A549 (cell line): ENCODE results near the gene CALML4. TPM values are rescaled to one million over a fixed set of nuclear protein-coding genes. Genes with fewer than 3 reads are reported as not detected.

Experiments used
- ATAC-seq, 2 experiments: fragments of 200-7000 bp in 1 of 2; fragments of >200 bp in 1 of 2; cut with Nextera tagmentation in 1 of 2; cut with Tn5 transposase in 1 of 2; 3 replicates each; pipeline versions ENCODE4 v1.8.0 to v1.9.1; 2018 to 2020; ENCODE audit warnings: mild to moderate bottlenecking in 1 of 2, moderate library complexity in 1 of 2
- CTCF ChIA-PET: fragments of 300-600 bp; sonication (Branson Sonifier 250); formaldehyde crosslinking; extraction: SDS; loops from one replicate; lab custom pipeline; 2021; ENCODE audit warnings: antibody characterized with exemption, inconsistent platforms; lab: Yijun Ruan, JAX
- POLR2A ChIA-PET: fragments of 350-600 bp; formaldehyde crosslinking; extraction: SDS; loops from one replicate; lab custom pipeline; 2021; ENCODE audit warnings: antibody characterized with exemption, inconsistent platforms; lab: Yijun Ruan, JAX
- DNase-seq, 2 experiments: peaks; one replicate each; pipeline versions ENCODE4 v3.0.0 to v3.0.0-alpha.2; 2011 to 2016; ENCODE audit warnings: low read depth in 1 of 2, low spot score in 1 of 2
- FAIRE-seq: peaks from 2 replicates; lab custom pipeline; 2011; peaks lifted over from hg19 to GRCh38; lab: Jason Lieb, UNC
- H3K27ac ChIP-seq, 2 experiments: fragments of >200 bp; sonication (Bioruptor Twin); formaldehyde crosslinking; 3 replicates each; pipeline ENCODE4 v1.5.1; 2016 to 2017
- H3K4me1 ChIP-seq: fragments of >200 bp; sonication (Bioruptor Twin); formaldehyde crosslinking; 3 replicates; pipeline ENCODE4 v1.6.1; 2016
- H3K4me2 ChIP-seq: fragments of >200 bp; sonication (Bioruptor Twin); formaldehyde crosslinking; 3 replicates; pipeline ENCODE4 v1.6.1; 2016
- H3K4me3 ChIP-seq: fragments of >200 bp; sonication (Bioruptor Twin); formaldehyde crosslinking; 3 replicates; pipeline ENCODE4 v1.5.1; 2016
- H3K9me3 ChIP-seq: fragments of >200 bp; sonication (Bioruptor Twin); formaldehyde crosslinking; 3 replicates; pipeline ENCODE4 v1.6.1; 2016
- CHD4 ChIP-seq: fragments of 200-600 bp; sonication (generic); IDR thresholded peaks from 2 replicates; pipeline ENCODE4 v1.6.1; 2016; ENCODE audit warnings: antibody characterized with exemption, mild to moderate bottlenecking, borderline replicate concordance
- EHF ChIP-seq: fragments of 250-450 bp; sonication (Bioruptor Pico); IDR thresholded peaks from 2 replicates; pipeline ENCODE4 v1.5.0; 2020; ENCODE audit warnings: mild to moderate bottlenecking
- FOXS1 ChIP-seq: fragments of 250-450 bp; sonication (Bioruptor Pico); IDR thresholded peaks from 2 replicates; pipeline ENCODE4 v1.5.0; 2020; ENCODE audit warnings: mild to moderate bottlenecking, moderate library complexity
- MAFK ChIP-seq: fragments of 450-650 bp; IDR thresholded peaks from 2 replicates; pipeline ENCODE4 v1.6.1; 2014; ENCODE audit not compliant: partially characterized antibody
- RNF2 ChIP-seq: fragments of 200-600 bp; sonication (generic); IDR thresholded peaks from 2 replicates; pipeline ENCODE4 v1.6.1; 2016; ENCODE audit warnings: low read depth, mild to moderate bottlenecking, antibody characterized with exemption, moderate library complexity, borderline replicate concordance
- ZFP36 ChIP-seq: fragments of 450-650 bp; IDR thresholded peaks from 2 replicates; pipeline ENCODE4 v1.6.1; 2014; ENCODE audit warnings: borderline replicate concordance; ENCODE audit not compliant: partially characterized antibody
- WGBS: methylation state at CpG from one replicate; pipeline ENCODE4 v1.1.6; 2017; ENCODE audit errors: missing lambda C conversion rate; 5-methylcytosine and 5-hydroxymethylcytosine counted together
- polyA plus RNA-seq, 4 experiments: library from polyadenylated mRNA; depleted of rRNA in 3 of 4; stranded (reverse); fragments of >200 nt; fragmentation: RNase III in 1 of 4; extraction: RNeasy Plus Mini Kit Qiagen cat#74134 plus additional on column Dnase treatment in 1 of 4; gene quantifications; 2 replicates in 3 of 4; 3 replicates in 1 of 4; pipeline ENCODE4 v1.2.3, GENCODE V29; 2011 to 2017
- TF ChIP-seq, protein P1 (sequence below): fragments of >200 bp; sonication (Bioruptor Twin); formaldehyde crosslinking; IDR thresholded peaks from 3 replicates; pipeline ENCODE4 v1.6.1; 2016
- TF ChIP-seq, protein P2 (sequence below): fragments of 450-650 bp; IDR thresholded peaks from 2 replicates; pipeline ENCODE4 v1.6.1; 2014; ENCODE audit warnings: antibody characterized with exemption
- TF ChIP-seq, protein P3 (sequence below): IDR thresholded peaks from 2 replicates; pipeline ENCODE4 v1.6.1; 2012
- TF ChIP-seq, protein P4 (sequence below): fragments of 200-600 bp; sonication (generic); IDR thresholded peaks from 2 replicates; pipeline ENCODE4 v1.6.1; 2016; ENCODE audit warnings: antibody characterized with exemption, mild to moderate bottlenecking, moderate library complexity

The CALML4 gene
- polyA plus RNA-seq, 2 of the 4 experiments (the other 2 are of a cell fraction) = 12.1 to 18.2 TPM

DNA sequence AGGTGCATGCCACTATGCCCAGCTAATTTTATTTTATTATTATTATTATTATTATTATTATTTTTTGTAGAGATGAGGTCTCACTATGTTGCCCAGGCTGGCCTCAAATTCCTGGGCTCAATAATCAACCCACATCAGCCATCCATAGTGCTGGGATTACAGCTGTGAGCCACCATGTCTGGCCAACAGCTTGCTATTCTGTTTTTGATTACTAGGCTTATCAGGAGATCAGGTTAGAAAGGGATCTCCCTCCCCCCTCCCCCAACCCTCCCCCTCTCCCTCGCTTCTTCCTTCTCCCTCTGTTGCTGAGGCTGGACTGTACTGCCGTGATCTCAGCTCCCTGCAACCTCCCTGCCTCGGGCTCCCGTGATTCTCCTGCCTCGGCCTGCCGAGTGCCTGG is 15.8 kb upstream of the CALML4 start:
- no peak for TF ChIP-seq MAFK
- no peak for TF ChIP-seq CHD4
- TF ChIP-seq RNF2 = no peak
- ATAC-seq = no peak
- no peak for DNase-seq
- Histone ChIP-seq H3K27ac (no peak overlapping the region), H3K4me2 (no peak overlapping the region), H3K9me3 (no peaks in the 10 kb centered on the region), H3K4me3 (no peak overlapping the region), H3K4me1 (no peaks in the 10 kb centered on the region)
- CTCF ChIA-PET = interaction anchor here (2.6 kb wide), 1 partner anchor 10 kb away, joined by 30 read pairs; no protein-coding TSS in a partner anchor
- WGBS = 96% methylated on average over 5 of the region's 6 CpGs
- FAIRE-seq = no peak
- POLR2A ChIA-PET = no interaction called here

DNA sequence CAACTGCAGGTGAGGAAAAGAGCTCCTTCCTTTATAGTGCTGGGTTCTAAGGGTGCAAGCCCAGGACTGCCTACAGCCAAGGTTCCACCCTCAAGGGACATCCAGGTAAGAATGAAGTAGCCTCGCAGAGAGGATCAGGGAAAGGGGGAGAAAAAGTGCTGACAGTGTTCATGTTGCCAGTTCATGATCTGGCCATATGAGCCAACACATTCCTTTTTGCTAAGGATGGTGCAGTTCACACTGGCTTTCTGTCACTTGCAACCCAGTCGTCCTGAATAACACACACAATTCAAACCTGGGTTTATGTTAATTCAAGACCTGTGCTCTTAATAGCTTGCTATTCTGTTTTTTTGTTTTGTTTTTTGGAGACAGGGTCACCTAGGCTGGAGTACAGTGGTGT is 15.4 kb upstream of the CALML4 start:
- FAIRE-seq (no peak), DNase-seq (no peak), ATAC-seq (no peak)
- TF ChIP-seq, protein P1, sequence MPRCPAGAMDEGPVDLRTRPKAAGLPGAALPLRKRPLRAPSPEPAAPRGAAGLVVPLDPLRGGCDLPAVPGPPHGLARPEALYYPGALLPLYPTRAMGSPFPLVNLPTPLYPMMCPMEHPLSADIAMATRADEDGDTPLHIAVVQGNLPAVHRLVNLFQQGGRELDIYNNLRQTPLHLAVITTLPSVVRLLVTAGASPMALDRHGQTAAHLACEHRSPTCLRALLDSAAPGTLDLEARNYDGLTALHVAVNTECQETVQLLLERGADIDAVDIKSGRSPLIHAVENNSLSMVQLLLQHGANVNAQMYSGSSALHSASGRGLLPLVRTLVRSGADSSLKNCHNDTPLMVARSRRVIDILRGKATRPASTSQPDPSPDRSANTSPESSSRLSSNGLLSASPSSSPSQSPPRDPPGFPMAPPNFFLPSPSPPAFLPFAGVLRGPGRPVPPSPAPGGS = no peak
- TF ChIP-seq ZFP36 (no peak), MAFK (peak; percentile 47)
- no peaks in the 10 kb centered on the region for H3K4me1 ChIP-seq
- 85% methylated on average over 2 of the region's 2 CpGs for WGBS
- H3K4me2 ChIP-seq = no peak overlapping the region
- H3K27ac ChIP-seq = no peak overlapping the region
- H3K4me3 ChIP-seq = no peak overlapping the region
- no peaks in the 10 kb centered on the region for H3K9me3 ChIP-seq
- ChIA-PET CTCF (interaction anchor here (1.1 to 2.6 kb wide), 3 partner anchors 9 to 16 kb away, joined by 3 to 30 read pairs (median 3); no protein-coding TSS in a partner anchor), POLR2A (interaction anchor here (1.5 kb wide), 1 partner anchor 9 kb away, joined by 5 read pairs; the partner anchor contains the start of gene CLN6)

DNA sequence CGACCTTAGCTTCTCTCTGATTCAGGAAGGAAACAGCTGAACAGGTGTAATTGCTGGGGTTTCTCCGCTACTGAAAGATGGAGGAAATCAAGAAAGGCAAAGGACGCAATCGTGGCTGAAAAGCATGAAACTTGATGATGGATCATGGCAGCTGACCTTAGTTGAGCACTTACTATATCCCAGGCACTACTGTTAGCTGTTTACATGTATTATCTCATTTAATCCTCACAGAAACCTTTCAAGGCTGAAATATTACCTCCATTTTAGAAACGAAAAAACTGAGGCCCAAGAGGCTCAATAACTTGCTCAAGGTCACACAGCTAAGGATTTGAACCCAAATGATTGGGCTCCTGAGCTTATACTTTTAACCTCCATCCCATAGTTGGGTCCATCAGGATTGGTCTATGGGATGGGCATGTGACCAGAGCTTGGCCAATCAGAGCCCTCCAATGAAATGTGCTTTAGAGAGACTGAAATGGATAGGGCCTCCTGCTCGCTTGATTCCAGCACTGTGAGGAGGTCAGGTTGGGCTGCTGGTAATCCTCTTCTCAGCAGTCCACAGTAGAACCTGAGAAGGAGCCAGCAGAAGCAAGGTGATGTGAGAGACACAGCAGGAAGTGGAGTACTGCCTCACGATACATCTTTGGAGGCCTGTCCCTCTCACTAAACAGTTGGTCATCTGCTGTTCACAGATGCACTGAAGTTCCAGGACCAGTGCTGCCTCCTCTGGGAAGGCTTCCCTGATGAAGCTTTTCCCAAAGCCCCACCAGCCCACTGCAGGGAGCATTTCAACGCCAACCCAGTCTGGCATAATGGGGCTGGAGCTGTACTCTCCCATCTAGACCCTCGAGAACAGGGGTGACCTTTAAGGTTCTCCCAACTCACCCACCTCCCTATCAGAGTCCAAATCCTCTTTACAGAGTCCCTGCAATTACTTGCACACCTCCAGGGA is 14.0 kb upstream of the CALML4 start:
- H3K4me1 ChIP-seq = no peaks in the 10 kb centered on the region
- TF ChIP-seq, protein P2, sequence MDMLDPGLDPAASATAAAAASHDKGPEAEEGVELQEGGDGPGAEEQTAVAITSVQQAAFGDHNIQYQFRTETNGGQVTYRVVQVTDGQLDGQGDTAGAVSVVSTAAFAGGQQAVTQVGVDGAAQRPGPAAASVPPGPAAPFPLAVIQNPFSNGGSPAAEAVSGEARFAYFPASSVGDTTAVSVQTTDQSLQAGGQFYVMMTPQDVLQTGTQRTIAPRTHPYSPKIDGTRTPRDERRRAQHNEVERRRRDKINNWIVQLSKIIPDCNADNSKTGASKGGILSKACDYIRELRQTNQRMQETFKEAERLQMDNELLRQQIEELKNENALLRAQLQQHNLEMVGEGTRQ = peak; percentile 79
- TF ChIP-seq FOXS1 (CRISPR knock-in tag) = no peak
- TF ChIP-seq RNF2 = no peak
- TF ChIP-seq EHF (CRISPR knock-in tag) = no peak
- TF ChIP-seq, protein P3, sequence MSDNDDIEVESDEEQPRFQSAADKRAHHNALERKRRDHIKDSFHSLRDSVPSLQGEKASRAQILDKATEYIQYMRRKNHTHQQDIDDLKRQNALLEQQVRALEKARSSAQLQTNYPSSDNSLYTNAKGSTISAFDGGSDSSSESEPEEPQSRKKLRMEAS = no peak
- TF ChIP-seq, protein P4, sequence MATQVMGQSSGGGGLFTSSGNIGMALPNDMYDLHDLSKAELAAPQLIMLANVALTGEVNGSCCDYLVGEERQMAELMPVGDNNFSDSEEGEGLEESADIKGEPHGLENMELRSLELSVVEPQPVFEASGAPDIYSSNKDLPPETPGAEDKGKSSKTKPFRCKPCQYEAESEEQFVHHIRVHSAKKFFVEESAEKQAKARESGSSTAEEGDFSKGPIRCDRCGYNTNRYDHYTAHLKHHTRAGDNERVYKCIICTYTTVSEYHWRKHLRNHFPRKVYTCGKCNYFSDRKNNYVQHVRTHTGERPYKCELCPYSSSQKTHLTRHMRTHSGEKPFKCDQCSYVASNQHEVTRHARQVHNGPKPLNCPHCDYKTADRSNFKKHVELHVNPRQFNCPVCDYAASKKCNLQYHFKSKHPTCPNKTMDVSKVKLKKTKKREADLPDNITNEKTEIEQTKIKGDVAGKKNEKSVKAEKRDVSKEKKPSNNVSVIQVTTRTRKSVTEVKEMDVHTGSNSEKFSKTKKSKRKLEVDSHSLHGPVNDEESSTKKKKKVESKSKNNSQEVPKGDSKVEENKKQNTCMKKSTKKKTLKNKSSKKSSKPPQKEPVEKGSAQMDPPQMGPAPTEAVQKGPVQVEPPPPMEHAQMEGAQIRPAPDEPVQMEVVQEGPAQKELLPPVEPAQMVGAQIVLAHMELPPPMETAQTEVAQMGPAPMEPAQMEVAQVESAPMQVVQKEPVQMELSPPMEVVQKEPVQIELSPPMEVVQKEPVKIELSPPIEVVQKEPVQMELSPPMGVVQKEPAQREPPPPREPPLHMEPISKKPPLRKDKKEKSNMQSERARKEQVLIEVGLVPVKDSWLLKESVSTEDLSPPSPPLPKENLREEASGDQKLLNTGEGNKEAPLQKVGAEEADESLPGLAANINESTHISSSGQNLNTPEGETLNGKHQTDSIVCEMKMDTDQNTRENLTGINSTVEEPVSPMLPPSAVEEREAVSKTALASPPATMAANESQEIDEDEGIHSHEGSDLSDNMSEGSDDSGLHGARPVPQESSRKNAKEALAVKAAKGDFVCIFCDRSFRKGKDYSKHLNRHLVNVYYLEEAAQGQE = no peak
- TF ChIP-seq, all 56 proteins: peak for 1
- Histone ChIP-seq H3K4me2 (no peak overlapping the region), H3K9me3 (no peaks in the 10 kb centered on the region), H3K27ac (no peak overlapping the region), H3K4me3 (no peak overlapping the region)
- DNase-seq (no peak), FAIRE-seq (no peak), ATAC-seq (peak; percentile 25 to 63; a peak in 3 of 6 replicates)
- 90% methylated on average over 9 of the region's 9 CpGs for WGBS
- CTCF ChIA-PET = interaction anchor here (1.1 to 2.6 kb wide), 5 partner anchors 8 to 356 kb away, joined by 3 to 30 read pairs (median 5); no protein-coding TSS in a partner anchor
- POLR2A ChIA-PET = interaction anchor here (1.5 kb wide), 1 partner anchor 11 kb away, joined by 5 read pairs; the partner anchor contains the start of gene CLN6
